ENCODE measurements around the gene TBC1D9. TPM values are rescaled to one million over a fixed set of nuclear protein-coding genes. Genes with fewer than 3 reads are reported as not detected.
A peak's percentile ranks its signal among the peaks of the same experiment; 100 is the strongest.

Gene TBC1D9
- total RNA-seq, 1 experiment from 2014 or later, result 0.70 TPM

GRCh38 chr4:140693562-140693961 lies 62.6 kb downstream of the TBC1D9 start:
- peaks cover 25% of the 10 kb centered on the region for H3K4me1 Mint-ChIP-seq
- no peaks in the 10 kb centered on the region for H3K9me3 Mint-ChIP-seq
- peaks cover 61% of the 10 kb centered on the region for H3K27me3 Mint-ChIP-seq (ENCODE audit: low read depth)
- TF ChIP-seq NR3C1 (CRISPR knock-in tag; conservative IDR thresholded peaks at IDR 0.05; ENCODE audit: low read depth), result no peak
- TF ChIP-seq ZNF219 (CRISPR knock-in tag; IDR thresholded peaks at IDR 0.05; ENCODE audit: borderline replicate concordance), result no peak
- no peak for TF ChIP-seq ZSCAN18 (CRISPR knock-in tag; IDR thresholded peaks at IDR 0.05)
- TF ChIP-seq TCF7 (CRISPR knock-in tag; IDR thresholded peaks at IDR 0.05; ENCODE audit: low read depth), result no peak
- no peak for TF ChIP-seq GRHL2 (CRISPR knock-in tag; IDR thresholded peaks at IDR 0.05; ENCODE audit: insufficient replicate concordance, severe bottlenecking)
- TF ChIP-seq ZNF416 (CRISPR knock-in tag; IDR thresholded peaks at IDR 0.05), result no peak
- no peak for TF ChIP-seq CBFB (CRISPR knock-in tag; IDR thresholded peaks at IDR 0.05; ENCODE audit: low read depth)
- no peak for TF ChIP-seq ZNF263 (CRISPR knock-in tag; IDR thresholded peaks at IDR 0.05; ENCODE audit: low read depth)
- TF ChIP-seq ZNF396 (CRISPR knock-in tag; IDR thresholded peaks at IDR 0.05; ENCODE audit: borderline replicate concordance), result no peak
- no peak for TF ChIP-seq ATF2 (CRISPR knock-in tag; IDR thresholded peaks at IDR 0.05; ENCODE audit: borderline replicate concordance, low read depth)
- no peak for TF ChIP-seq PRRX2 (CRISPR knock-in tag; IDR thresholded peaks at IDR 0.05)
- TF ChIP-seq ZBTB43 (CRISPR knock-in tag; IDR thresholded peaks at IDR 0.05), result no peak
- TF ChIP-seq TP53 (CRISPR knock-in tag; IDR thresholded peaks at IDR 0.05), result no peak
- no peak for TF ChIP-seq ERG (CRISPR knock-in tag; IDR thresholded peaks at IDR 0.05)
- ChIA-PET CTCF (interaction anchor here (0.8 kb wide), 1 partner anchor 1590 kb away, joined by 3 read pairs; no protein-coding TSS in a partner anchor), POLR2A (no interaction called here)
- H3K4me3 Mint-ChIP-seq, result no peak overlapping the region
- ATAC-seq (no peak), DNase-seq (ENCODE audit: low spot score) (no peak)
- no peak overlapping the region for H3K27ac Mint-ChIP-seq
- no peaks in the 10 kb centered on the region for H3K36me3 Mint-ChIP-seq

GRCh38 chr4:140691369-140691768 lies 64.8 kb downstream of the TBC1D9 start:
- Mint-ChIP-seq H3K9me3 (no peaks in the 10 kb centered on the region), H3K36me3 (no peaks in the 10 kb centered on the region), H3K4me1 (peaks cover 22% of the 10 kb centered on the region), H3K4me3 (no peak overlapping the region), H3K27ac (no peak overlapping the region), H3K27me3 (ENCODE audit: low read depth) (peaks cover 76% of the 10 kb centered on the region)
- TF ChIP-seq IRF2 (CRISPR knock-in tag; IDR thresholded peaks at IDR 0.05; ENCODE audit: borderline replicate concordance, low read depth) (no peak), TCF7 (CRISPR knock-in tag; IDR thresholded peaks at IDR 0.05; ENCODE audit: low read depth) (no peak), ATF3 (CRISPR knock-in tag; conservative IDR thresholded peaks at IDR 0.05) (no peak), ZNF423 (CRISPR knock-in tag; IDR thresholded peaks at IDR 0.05) (no peak)
- DNase-seq (ENCODE audit: low spot score) (no peak), ATAC-seq (peak; percentile 78)
- ChIA-PET POLR2A (no interaction called here), CTCF (interaction anchor here (1.1 kb wide), 1 partner anchor 52 kb away, joined by 3 read pairs; no protein-coding TSS in a partner anchor)

- H3K27me3 Mint-ChIP-seq (ENCODE audit: low read depth), result peaks cover 74% of the 10 kb centered on the region
- no peak overlapping the region for H3K4me3 Mint-ChIP-seq
- no peaks in the 10 kb centered on the region for H3K9me3 Mint-ChIP-seq
- peaks cover 22% of the 10 kb centered on the region for H3K4me1 Mint-ChIP-seq
- ChIA-PET CTCF (no interaction called here), POLR2A (no interaction called here)
- no peaks in the 10 kb centered on the region for H3K36me3 Mint-ChIP-seq
- DNase-seq (ENCODE audit: low spot score) (no peak), ATAC-seq (no peak)
- no peak overlapping the region for H3K27ac Mint-ChIP-seq
- no peak for TF ChIP-seq GRHL2 (CRISPR knock-in tag; IDR thresholded peaks at IDR 0.05; ENCODE audit: insufficient replicate concordance, severe bottlenecking)
- TF ChIP-seq ZNF532 (CRISPR knock-in tag; IDR thresholded peaks at IDR 0.05; ENCODE audit: borderline replicate concordance), result no peak
- no peak for TF ChIP-seq SMAD3 (CRISPR knock-in tag; IDR thresholded peaks at IDR 0.05; ENCODE audit: borderline replicate concordance)
- TF ChIP-seq GTF2I (CRISPR knock-in tag; conservative IDR thresholded peaks at IDR 0.05), result no peak
- TF ChIP-seq ZNF121 (CRISPR knock-in tag; IDR thresholded peaks at IDR 0.05), result no peak
- no peak for TF ChIP-seq RORB (CRISPR knock-in tag; IDR thresholded peaks at IDR 0.05)
Observed at GRCh38 chr4:140690093-140690492, 66.1 kb downstream of the TBC1D9 start.

Measured in WTC11 (cell line).